GM12878 (cell line): Measurements from ENCODE around the gene GNG3. TPM values are rescaled to one million over a fixed set of nuclear protein-coding genes. Genes with fewer than 3 reads are reported as not detected.

Source experiments
- EGR1 ChIP-seq, 2 experiments: IDR thresholded peaks; 1 replicate in 1 of 2; 2 replicates in 1 of 2; pipeline ENCODE4 v1.6.1; 2011 to 2012; ENCODE audit warnings: low read depth in 2 of 2, low read length in 2 of 2, borderline replicate concordance in 1 of 2, mild to moderate bottlenecking in 1 of 2, moderate library complexity in 1 of 2
- GABPA ChIP-seq: IDR thresholded peaks from 2 replicates; pipeline ENCODE4 v1.6.1; 2014; ENCODE audit warnings: antibody characterized with exemption, low read depth, mild to moderate bottlenecking, inconsistent platforms
- HDAC2 ChIP-seq: fragments of 200-600 bp; sonication (generic); IDR thresholded peaks from 2 replicates; pipeline ENCODE4 v1.6.1; 2017
- KDM1A ChIP-seq: fragments of 200-600 bp; sonication (generic); IDR thresholded peaks from 2 replicates; pipeline ENCODE4 v1.6.1; 2016; ENCODE audit warnings: borderline replicate concordance
- LARP7 ChIP-seq: fragments of 450-650 bp; IDR thresholded peaks from 2 replicates; pipeline ENCODE4 v1.6.1; 2017; ENCODE audit warnings: mild to moderate bottlenecking
- MEF2A ChIP-seq: IDR thresholded peaks from 2 replicates; pipeline ENCODE4 v1.6.1; 2011; ENCODE audit warnings: low read depth, mild to moderate bottlenecking, low read length, moderate library complexity; ENCODE audit not compliant: insufficient read depth
- MLLT1 ChIP-seq: fragments of 450-650 bp; IDR thresholded peaks from 2 replicates; pipeline ENCODE4 v1.6.1; 2016; ENCODE audit warnings: mild to moderate bottlenecking
- NFIC ChIP-seq: IDR thresholded peaks from 2 replicates; pipeline ENCODE4 v1.6.1; 2012; ENCODE audit warnings: low read depth, mild to moderate bottlenecking, inconsistent platforms, low read length, moderate library complexity
- POLR2AphosphoS2 ChIP-seq: IDR thresholded peaks from 2 replicates; pipeline ENCODE4 v1.6.1; 2011; ENCODE audit warnings: low read depth, mild to moderate bottlenecking, low read length, improper control_type of control experiment, moderate library complexity
- POLR2AphosphoS5 ChIP-seq: IDR thresholded peaks from 2 replicates; pipeline ENCODE4 v1.6.1; 2011; ENCODE audit warnings: mild to moderate bottlenecking, low read length, inconsistent platforms
- RB1 ChIP-seq: fragments of 450-650 bp; formaldehyde crosslinking; IDR thresholded peaks from 2 replicates; pipeline ENCODE4 v1.6.1; 2017; ENCODE audit warnings: mild to moderate bottlenecking, borderline replicate concordance
- RBBP5 ChIP-seq: fragments of 200-600 bp; sonication (generic); conservative IDR thresholded peaks from 2 replicates; pipeline ENCODE4 v1.6.1; 2016
- SIN3A ChIP-seq: IDR thresholded peaks from 2 replicates; pipeline ENCODE4 v1.6.1; 2012; ENCODE audit warnings: low read depth, low read length, improper control_type of control experiment
- SKIL ChIP-seq: fragments of 450-650 bp; IDR thresholded peaks from 2 replicates; pipeline ENCODE4 v1.6.1; 2017; ENCODE audit warnings: mild to moderate bottlenecking, low read depth, inconsistent platforms; ENCODE audit not compliant: poor library complexity, severe bottlenecking
- TCF7 ChIP-seq: IDR thresholded peaks from 2 replicates; pipeline ENCODE4 v1.6.1; 2014; ENCODE audit warnings: antibody characterized with exemption, borderline replicate concordance
- USF1 ChIP-seq: IDR thresholded peaks from 2 replicates; pipeline ENCODE4 v1.6.1; 2011; ENCODE audit warnings: borderline replicate concordance, low read depth, mild to moderate bottlenecking, moderate library complexity, mixed read lengths, low read length; ENCODE audit not compliant: insufficient read depth; ENCODE audit errors: extremely low read length
- ZNF274 ChIP-seq: IDR thresholded peaks from one replicate; pipeline ENCODE4 v1.8.0; 2011; ENCODE audit not compliant: insufficient read length, insufficient read depth
- ZNF384 ChIP-seq: IDR thresholded peaks from 2 replicates; pipeline ENCODE4 v1.6.1; 2012; ENCODE audit warnings: low read depth, mild to moderate bottlenecking, low read length, improper control_type of control experiment, borderline replicate concordance
- ZZZ3 ChIP-seq: IDR thresholded peaks from 2 replicates; pipeline ENCODE4 v1.6.1; 2011; ENCODE audit warnings: low read depth; ENCODE audit not compliant: control insufficient read depth, insufficient read length
- polyA plus RNA-seq, 11 experiments: library from polyadenylated mRNA; depleted of rRNA in 4 of 11; unstranded in 6 of 11; stranded (reverse) in 5 of 11; fragments of >200 nt; fragmentation: Nextera tagmentation in 4 of 11; fragmentation: Illumina TruSeq in 1 of 11; extraction: Ambion mirVana in 4 of 11; extraction: Trizol in 1 of 11; gene quantifications; 1 replicate in 1 of 11; 2 replicates in 10 of 11; pipeline versions ENCODE4 v1.2.1 to v1.2.3, GENCODE V29; 2011 to 2016; ENCODE audit warnings: inconsistent platforms in 2 of 11, missing spikeins in 2 of 11, low read depth in 1 of 11
- total RNA-seq, 4 experiments: library from RNA; depleted of rRNA in 3 of 4; stranded (reverse); fragments of >200 nt in 3 of 4; fragmentation: Illumina TruSeq in 1 of 4; extraction: Trizol in 1 of 4; gene quantifications; 2 replicates each; pipeline versions ENCODE4 v1.2.1 to v1.2.3, GENCODE V29; 2013 to 2021
- TF ChIP-seq, protein P1 (sequence below): fragments of 450-650 bp; IDR thresholded peaks from 2 replicates; pipeline ENCODE4 v1.6.1; 2018; ENCODE audit warnings: mild to moderate bottlenecking, low read depth, moderate library complexity; ENCODE audit not compliant: partially characterized antibody

GNG3 gene
- total and polyA plus RNA-seq, 10 of the 15 experiments (the other 5 are each of a cell fraction or from before 2014, with no cell fraction given): 0.27 to 0.83 (median 0.57) TPM; not detected in 5

DNA sequence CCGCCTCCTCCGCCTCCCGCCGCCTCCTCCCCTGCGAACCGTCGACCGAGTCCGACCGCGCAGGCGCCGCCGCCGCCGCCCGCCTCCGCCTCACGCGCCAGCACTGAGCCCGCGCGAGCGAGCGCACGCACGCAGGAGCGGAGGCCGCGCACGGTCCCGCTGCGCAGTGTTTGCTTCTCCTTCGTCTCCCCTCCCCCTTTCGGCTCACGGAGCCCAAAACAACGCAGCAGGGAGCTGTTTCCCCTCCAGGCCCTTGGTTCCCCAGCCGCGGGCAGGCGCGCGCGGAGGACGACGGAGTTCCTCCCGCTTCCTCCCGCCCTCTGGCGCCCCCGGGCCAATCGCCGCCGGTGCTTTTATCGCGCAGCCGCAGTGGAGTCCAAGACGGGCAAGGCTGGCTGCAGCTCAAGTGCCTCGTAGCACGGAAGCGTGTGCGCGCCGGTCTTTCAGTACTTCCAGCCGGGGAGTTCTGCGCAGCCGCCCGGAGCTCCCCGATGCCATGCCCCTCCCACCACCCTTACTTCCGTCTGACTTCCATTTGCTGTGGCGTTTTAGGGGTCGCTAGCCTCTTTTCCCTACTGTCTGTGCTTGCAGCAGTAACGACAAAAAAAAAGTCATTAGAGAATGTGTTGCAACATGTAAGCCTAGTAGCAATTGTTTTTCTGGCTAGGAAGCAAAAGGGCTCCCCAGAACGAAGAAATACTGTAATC is 19.8 kb downstream of the GNG3 start, which contains the start of gene HNRNPUL2 (continued):
- TF ChIP-seq ZNF274: no peak
- TF ChIP-seq RB1: peak; percentile 98
- TF ChIP-seq, protein P1, sequence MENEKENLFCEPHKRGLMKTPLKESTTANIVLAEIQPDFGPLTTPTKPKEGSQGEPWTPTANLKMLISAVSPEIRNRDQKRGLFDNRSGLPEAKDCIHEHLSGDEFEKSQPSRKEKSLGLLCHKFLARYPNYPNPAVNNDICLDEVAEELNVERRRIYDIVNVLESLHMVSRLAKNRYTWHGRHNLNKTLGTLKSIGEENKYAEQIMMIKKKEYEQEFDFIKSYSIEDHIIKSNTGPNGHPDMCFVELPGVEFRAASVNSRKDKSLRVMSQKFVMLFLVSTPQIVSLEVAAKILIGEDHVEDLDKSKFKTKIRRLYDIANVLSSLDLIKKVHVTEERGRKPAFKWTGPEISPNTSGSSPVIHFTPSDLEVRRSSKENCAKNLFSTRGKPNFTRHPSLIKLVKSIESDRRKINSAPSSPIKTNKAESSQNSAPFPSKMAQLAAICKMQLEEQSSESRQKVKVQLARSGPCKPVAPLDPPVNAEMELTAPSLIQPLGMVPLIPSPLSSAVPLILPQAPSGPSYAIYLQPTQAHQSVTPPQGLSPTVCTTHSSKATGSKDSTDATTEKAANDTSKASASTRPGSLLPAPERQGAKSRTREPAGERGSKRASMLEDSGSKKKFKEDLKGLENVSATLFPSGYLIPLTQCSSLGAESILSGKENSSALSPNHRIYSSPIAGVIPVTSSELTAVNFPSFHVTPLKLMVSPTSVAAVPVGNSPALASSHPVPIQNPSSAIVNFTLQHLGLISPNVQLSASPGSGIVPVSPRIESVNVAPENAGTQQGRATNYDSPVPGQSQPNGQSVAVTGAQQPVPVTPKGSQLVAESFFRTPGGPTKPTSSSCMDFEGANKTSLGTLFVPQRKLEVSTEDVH: no peak
- no peak for TF ChIP-seq NFIC
- TF ChIP-seq LARP7: peak; percentile 83; the same call in 1 of the 2 replicates
- no peak for TF ChIP-seq RBBP5
- TF ChIP-seq POLR2AphosphoS5: peak; percentile 93
- no peak for TF ChIP-seq ZZZ3
- TF ChIP-seq SKIL: no peak
- no peak for TF ChIP-seq USF1
- TF ChIP-seq EGR1 (IDR thresholded peaks at IDR 0.05; ENCODE audit: borderline replicate concordance in 1 of 2, low read depth in 2 of 2, low read length in 2 of 2): peak; percentile 76; a peak in 2 of 3 replicates
- TF ChIP-seq MEF2A: 0 out of 2 replicates have a peak, but pooled peaks have one; percentile 14
- no peak for TF ChIP-seq TCF7
- TF ChIP-seq HDAC2: no peak
- TF ChIP-seq GABPA: no peak
- no peak for TF ChIP-seq MLLT1
- peak; percentile 88; the same call in 1 of the 2 replicates for TF ChIP-seq SIN3A
- no peak for TF ChIP-seq KDM1A
- TF ChIP-seq ZNF384: no peak
- peak; percentile 93 for TF ChIP-seq POLR2AphosphoS2
